ENCODE measurements around the gene FUT7. TPM values are rescaled to one million over a fixed set of nuclear protein-coding genes. Genes with fewer than 3 reads are reported as not detected.

FUT7 gene
- total and polyA plus RNA-seq, 9 of the 15 experiments (the other 6 are each of a cell fraction or from before 2014, with no cell fraction given) = not detected

DNA sequence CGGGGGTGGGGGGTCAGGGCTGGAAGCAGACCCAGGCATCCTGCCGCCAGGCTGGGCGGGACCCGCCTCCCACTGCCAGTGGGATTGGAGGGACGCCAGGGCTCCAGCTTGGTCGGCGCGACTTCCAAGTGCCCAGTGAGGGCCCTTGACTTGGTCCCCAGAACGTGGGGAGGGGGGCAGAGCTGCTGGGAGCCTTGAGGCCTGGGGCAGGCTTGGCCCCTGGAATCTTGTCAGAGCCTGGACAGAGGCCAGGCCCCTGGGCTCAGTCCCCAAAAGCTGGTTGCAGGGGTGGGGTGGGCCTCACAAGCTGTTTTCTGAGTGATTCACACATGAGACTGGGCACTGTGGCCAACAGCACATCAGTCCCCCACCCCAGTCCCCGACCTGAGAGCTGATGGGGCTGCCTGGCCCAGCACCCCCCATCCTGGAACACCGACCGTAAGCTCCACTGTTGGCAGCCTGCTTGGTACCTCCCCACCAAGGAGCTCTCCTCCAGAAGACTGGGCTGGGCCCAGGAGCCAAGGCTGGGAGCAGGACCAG lies 36.0 kb downstream of the FUT7 start (continued):
- TF ChIP-seq GTF2A2 (tag; IDR thresholded peaks at IDR 0.05) (no peak), TAL1 (IDR thresholded peaks at IDR 0.05) (no peak), CEBPG (CRISPR knock-in tag; IDR thresholded peaks at IDR 0.05) (no peak), CEBPG (tag; conservative IDR thresholded peaks at IDR 0.05 in 1 of 2, IDR thresholded peaks at IDR 0.05 in 1 of 2) (no peak), PHB2 (IDR thresholded peaks at IDR 0.05; ENCODE audit: low read depth) (no peak), IRF2 (CRISPR knock-in tag; IDR thresholded peaks at IDR 0.05) (no peak), MYNN (IDR thresholded peaks at IDR 0.05) (peak; percentile 19; the same call in 1 of the 2 replicates), MYNN (CRISPR knock-in tag; IDR thresholded peaks at IDR 0.05) (no peak), YBX1 (IDR thresholded peaks at IDR 0.05) (no peak), ESRRA (IDR thresholded peaks at IDR 0.05; ENCODE audit: borderline replicate concordance, low read depth) (no peak), EGR1 (conservative IDR thresholded peaks at IDR 0.05) (no peak), NFIC (IDR thresholded peaks at IDR 0.05) (peak; percentile 22; the same call in 1 of the 2 replicates), TAF7 (tag; IDR thresholded peaks at IDR 0.05) (no peak), ILK (tag; IDR thresholded peaks at IDR 0.05; ENCODE audit: borderline replicate concordance, low read depth) (no peak), RBM25 (IDR thresholded peaks at IDR 0.05; ENCODE audit: low read depth, low read length, severe bottlenecking) (no peak), HDGF (IDR thresholded peaks at IDR 0.05) (no peak)
- TF ChIP-seq, protein P1, sequence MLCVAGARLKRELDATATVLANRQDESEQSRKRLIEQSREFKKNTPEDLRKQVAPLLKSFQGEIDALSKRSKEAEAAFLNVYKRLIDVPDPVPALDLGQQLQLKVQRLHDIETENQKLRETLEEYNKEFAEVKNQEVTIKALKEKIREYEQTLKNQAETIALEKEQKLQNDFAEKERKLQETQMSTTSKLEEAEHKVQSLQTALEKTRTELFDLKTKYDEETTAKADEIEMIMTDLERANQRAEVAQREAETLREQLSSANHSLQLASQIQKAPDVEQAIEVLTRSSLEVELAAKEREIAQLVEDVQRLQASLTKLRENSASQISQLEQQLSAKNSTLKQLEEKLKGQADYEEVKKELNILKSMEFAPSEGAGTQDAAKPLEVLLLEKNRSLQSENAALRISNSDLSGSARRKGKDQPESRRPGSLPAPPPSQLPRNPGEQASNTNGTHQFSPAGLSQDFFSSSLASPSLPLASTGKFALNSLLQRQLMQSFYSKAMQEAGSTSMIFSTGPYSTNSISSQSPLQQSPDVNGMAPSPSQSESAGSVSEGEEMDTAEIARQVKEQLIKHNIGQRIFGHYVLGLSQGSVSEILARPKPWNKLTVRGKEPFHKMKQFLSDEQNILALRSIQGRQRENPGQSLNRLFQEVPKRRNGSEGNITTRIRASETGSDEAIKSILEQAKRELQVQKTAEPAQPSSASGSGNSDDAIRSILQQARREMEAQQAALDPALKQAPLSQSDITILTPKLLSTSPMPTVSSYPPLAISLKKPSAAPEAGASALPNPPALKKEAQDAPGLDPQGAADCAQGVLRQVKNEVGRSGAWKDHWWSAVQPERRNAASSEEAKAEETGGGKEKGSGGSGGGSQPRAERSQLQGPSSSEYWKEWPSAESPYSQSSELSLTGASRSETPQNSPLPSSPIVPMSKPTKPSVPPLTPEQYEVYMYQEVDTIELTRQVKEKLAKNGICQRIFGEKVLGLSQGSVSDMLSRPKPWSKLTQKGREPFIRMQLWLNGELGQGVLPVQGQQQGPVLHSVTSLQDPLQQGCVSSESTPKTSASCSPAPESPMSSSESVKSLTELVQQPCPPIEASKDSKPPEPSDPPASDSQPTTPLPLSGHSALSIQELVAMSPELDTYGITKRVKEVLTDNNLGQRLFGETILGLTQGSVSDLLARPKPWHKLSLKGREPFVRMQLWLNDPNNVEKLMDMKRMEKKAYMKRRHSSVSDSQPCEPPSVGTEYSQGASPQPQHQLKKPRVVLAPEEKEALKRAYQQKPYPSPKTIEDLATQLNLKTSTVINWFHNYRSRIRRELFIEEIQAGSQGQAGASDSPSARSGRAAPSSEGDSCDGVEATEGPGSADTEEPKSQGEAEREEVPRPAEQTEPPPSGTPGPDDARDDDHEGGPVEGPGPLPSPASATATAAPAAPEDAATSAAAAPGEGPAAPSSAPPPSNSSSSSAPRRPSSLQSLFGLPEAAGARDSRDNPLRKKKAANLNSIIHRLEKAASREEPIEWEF (CRISPR knock-in tag; IDR thresholded peaks at IDR 0.05) = no peak
- TF ChIP-seq, protein P2, sequence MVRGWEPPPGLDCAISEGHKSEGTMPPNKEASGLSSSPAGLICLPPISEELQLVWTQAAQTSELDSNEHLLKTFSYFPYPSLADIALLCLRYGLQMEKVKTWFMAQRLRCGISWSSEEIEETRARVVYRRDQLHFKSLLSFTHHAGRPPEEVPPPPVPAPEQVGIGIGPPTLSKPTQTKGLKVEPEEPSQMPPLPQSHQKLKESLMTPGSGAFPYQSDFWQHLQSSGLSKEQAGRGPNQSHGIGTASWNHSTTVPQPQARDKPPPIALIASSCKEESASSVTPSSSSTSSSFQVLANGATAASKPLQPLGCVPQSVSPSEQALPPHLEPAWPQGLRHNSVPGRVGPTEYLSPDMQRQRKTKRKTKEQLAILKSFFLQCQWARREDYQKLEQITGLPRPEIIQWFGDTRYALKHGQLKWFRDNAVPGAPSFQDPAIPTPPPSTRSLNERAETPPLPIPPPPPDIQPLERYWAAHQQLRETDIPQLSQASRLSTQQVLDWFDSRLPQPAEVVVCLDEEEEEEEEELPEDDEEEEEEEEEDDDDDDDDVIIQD (CRISPR knock-in tag; IDR thresholded peaks at IDR 0.05) = no peak
- TF ChIP-seq, protein P3, sequence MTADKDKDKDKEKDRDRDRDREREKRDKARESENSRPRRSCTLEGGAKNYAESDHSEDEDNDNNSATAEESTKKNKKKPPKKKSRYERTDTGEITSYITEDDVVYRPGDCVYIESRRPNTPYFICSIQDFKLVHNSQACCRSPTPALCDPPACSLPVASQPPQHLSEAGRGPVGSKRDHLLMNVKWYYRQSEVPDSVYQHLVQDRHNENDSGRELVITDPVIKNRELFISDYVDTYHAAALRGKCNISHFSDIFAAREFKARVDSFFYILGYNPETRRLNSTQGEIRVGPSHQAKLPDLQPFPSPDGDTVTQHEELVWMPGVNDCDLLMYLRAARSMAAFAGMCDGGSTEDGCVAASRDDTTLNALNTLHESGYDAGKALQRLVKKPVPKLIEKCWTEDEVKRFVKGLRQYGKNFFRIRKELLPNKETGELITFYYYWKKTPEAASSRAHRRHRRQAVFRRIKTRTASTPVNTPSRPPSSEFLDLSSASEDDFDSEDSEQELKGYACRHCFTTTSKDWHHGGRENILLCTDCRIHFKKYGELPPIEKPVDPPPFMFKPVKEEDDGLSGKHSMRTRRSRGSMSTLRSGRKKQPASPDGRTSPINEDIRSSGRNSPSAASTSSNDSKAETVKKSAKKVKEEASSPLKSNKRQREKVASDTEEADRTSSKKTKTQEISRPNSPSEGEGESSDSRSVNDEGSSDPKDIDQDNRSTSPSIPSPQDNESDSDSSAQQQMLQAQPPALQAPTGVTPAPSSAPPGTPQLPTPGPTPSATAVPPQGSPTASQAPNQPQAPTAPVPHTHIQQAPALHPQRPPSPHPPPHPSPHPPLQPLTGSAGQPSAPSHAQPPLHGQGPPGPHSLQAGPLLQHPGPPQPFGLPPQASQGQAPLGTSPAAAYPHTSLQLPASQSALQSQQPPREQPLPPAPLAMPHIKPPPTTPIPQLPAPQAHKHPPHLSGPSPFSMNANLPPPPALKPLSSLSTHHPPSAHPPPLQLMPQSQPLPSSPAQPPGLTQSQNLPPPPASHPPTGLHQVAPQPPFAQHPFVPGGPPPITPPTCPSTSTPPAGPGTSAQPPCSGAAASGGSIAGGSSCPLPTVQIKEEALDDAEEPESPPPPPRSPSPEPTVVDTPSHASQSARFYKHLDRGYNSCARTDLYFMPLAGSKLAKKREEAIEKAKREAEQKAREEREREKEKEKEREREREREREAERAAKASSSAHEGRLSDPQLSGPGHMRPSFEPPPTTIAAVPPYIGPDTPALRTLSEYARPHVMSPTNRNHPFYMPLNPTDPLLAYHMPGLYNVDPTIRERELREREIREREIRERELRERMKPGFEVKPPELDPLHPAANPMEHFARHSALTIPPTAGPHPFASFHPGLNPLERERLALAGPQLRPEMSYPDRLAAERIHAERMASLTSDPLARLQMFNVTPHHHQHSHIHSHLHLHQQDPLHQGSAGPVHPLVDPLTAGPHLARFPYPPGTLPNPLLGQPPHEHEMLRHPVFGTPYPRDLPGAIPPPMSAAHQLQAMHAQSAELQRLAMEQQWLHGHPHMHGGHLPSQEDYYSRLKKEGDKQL (CRISPR knock-in tag; IDR thresholded peaks at IDR 0.05; ENCODE audit: borderline replicate concordance) = no peak
